ENCODE measurements around the gene AFAP1L1.

DNA sequence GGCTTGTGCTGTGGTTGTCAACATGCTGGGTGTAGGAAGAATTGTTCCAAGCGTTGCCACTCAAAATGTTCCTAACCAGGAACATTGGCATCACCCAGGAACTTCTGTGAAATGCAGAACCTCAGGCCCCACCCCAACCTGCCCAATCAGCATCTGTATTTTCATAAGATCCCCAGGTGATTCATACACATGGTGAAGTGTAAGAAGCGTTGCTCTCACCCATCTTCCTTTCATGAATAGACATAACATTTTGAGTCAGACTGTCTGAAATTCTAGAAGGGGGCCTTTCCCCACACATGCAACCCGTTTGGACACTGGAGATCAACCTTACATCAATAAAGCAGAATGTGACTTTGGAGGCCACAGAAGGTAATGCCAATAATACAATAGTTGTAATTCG lies 9.3 kb upstream of the AFAP1L1 start:
- TF ChIP-seq EZH2phosphoT487 (IDR thresholded peaks at IDR 0.05; ENCODE audit: borderline replicate concordance, low read length) (no peak), EZH2 (IDR thresholded peaks at IDR 0.05; ENCODE audit: low read length, unreplicated experiment) (no peak)
